Measurements from ENCODE around the gene CTBP2. TPM values are rescaled to one million over a fixed set of nuclear protein-coding genes. Genes with fewer than 3 reads are reported as not detected.

The CTBP2 gene
- total RNA-seq, 1 donor from 2014 or later, result 127 TPM

GRCh38 chr10:125013529-125013872, 146.9 kb downstream of the CTBP2 start:
- peaks cover 37% of the 10 kb centered on the region for H3K4me1 Mint-ChIP-seq
- H3K27ac Mint-ChIP-seq (ENCODE audit: unreplicated experiment), result no peak overlapping the region
- no peaks in the 10 kb centered on the region for H3K9me3 Mint-ChIP-seq
- no peak for TF ChIP-seq CTCF (conservative IDR thresholded peaks at IDR 0.05)
- no peaks in the 10 kb centered on the region for H3K27me3 Mint-ChIP-seq (ENCODE audit: low read depth)
- H3K4me3 Mint-ChIP-seq, result no peak overlapping the region
- no peak for DNase-seq (ENCODE audit: low read depth, low spot score)
- H3K36me3 Mint-ChIP-seq (ENCODE audit: low read depth), result peaks cover 8% of the 10 kb centered on the region

GRCh38 chr10:125012851-125013528, 147.4 kb downstream of the CTBP2 start:
- Mint-ChIP-seq H3K27ac (ENCODE audit: unreplicated experiment) (peak overlapping the region; percentile 84), H3K4me1 (peaks cover 42% of the 10 kb centered on the region), H3K4me3 (no peak overlapping the region), H3K9me3 (no peaks in the 10 kb centered on the region), H3K27me3 (ENCODE audit: low read depth) (no peaks in the 10 kb centered on the region), H3K36me3 (ENCODE audit: low read depth) (peaks cover 8% of the 10 kb centered on the region)
- no peak for DNase-seq (ENCODE audit: low read depth, low spot score)
- TF ChIP-seq CTCF (conservative IDR thresholded peaks at IDR 0.05), result no peak

GRCh38 chr10:125011926-125012705, 148.2 kb downstream of the CTBP2 start:
- no peak for DNase-seq (ENCODE audit: low read depth, low spot score)
- H3K27ac Mint-ChIP-seq (ENCODE audit: unreplicated experiment), result peak overlapping the region; percentile 84
- H3K4me1 Mint-ChIP-seq, result peaks cover 41% of the 10 kb centered on the region
- no peak overlapping the region for H3K4me3 Mint-ChIP-seq
- H3K9me3 Mint-ChIP-seq, result no peaks in the 10 kb centered on the region
- no peaks in the 10 kb centered on the region for H3K27me3 Mint-ChIP-seq (ENCODE audit: low read depth)
- peaks cover 8% of the 10 kb centered on the region for H3K36me3 Mint-ChIP-seq (ENCODE audit: low read depth)
- TF ChIP-seq CTCF (conservative IDR thresholded peaks at IDR 0.05), result no peak

- Mint-ChIP-seq H3K27me3 (ENCODE audit: low read depth) (no peaks in the 10 kb centered on the region), H3K4me1 (peaks cover 40% of the 10 kb centered on the region), H3K36me3 (ENCODE audit: low read depth) (peaks cover 8% of the 10 kb centered on the region), H3K27ac (ENCODE audit: unreplicated experiment) (peak overlapping the region; percentile 43), H3K9me3 (no peaks in the 10 kb centered on the region), H3K4me3 (no peak overlapping the region)
- no peak for TF ChIP-seq CTCF (conservative IDR thresholded peaks at IDR 0.05)
- no peak for DNase-seq (ENCODE audit: low read depth, low spot score)
Observed at GRCh38 chr10:125011171-125011925, 149.0 kb downstream of the CTBP2 start.

GRCh38 chr10:125010362-125010761, 150.0 kb downstream of the CTBP2 start:
- H3K36me3 Mint-ChIP-seq (ENCODE audit: low read depth), result peaks cover 6% of the 10 kb centered on the region
- H3K9me3 Mint-ChIP-seq, result no peaks in the 10 kb centered on the region
- peaks cover 46% of the 10 kb centered on the region for H3K4me1 Mint-ChIP-seq
- peak overlapping the region; percentile 21 for H3K27ac Mint-ChIP-seq (ENCODE audit: unreplicated experiment)
- no peak for TF ChIP-seq CTCF (conservative IDR thresholded peaks at IDR 0.05)
- no peak for DNase-seq (ENCODE audit: low read depth, low spot score)
- H3K27me3 Mint-ChIP-seq (ENCODE audit: low read depth), result no peaks in the 10 kb centered on the region
- no peak overlapping the region for H3K4me3 Mint-ChIP-seq
